HG03108 (cell line): ENCODE data around the gene FRMPD1.

Experiments
- ATAC-seq: cut with Tn5 transposase; IDR thresholded peaks from one replicate; pipeline ENCODE4 v1.9.1; 2021; ENCODE audit warnings: moderate library complexity; ENCODE audit not compliant: unreplicated experiment

Gene FRMPD1

DNA sequence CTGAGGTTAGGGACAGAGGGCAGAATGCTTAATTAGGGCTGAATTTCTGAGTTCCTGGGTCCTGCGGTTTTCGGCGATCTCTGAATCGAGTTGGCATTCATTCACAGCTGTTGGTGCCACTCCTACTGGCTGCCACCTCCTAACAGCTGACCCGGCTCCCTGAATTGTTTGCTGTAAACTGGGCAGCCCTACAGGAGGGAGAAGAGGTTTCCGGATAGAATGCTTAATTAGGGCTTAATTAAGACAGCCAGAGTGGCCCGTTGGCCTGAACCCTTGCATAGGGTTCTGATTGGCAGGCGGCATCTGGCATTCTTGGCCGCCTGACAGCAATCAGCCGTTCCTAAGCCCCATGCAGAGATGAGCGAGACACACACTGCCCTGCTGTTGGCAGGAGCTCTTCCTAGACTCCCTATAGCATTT lies 25.7 kb downstream of the FRMPD1 start:
- no peak for ATAC-seq

DNA sequence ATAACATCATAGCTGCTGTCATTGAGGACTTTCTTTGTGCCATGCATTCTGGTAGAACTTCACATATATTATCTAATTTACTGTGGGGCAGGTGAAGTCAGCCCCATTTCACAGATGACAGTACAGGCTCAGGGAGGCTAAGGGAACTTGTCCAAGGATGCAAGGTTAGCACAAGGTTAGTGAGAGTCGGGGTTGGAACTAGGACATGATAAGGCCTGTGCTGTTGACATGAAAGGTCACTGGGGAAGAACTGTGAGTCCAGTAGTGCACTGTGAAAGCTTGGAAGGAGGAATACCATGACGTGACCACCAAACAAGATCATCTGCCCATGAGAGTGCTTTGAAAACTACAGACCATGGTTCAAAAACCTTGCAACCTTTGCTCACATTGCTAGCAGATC lies 26.7 kb downstream of the FRMPD1 start:
- ATAC-seq: no peak

DNA sequence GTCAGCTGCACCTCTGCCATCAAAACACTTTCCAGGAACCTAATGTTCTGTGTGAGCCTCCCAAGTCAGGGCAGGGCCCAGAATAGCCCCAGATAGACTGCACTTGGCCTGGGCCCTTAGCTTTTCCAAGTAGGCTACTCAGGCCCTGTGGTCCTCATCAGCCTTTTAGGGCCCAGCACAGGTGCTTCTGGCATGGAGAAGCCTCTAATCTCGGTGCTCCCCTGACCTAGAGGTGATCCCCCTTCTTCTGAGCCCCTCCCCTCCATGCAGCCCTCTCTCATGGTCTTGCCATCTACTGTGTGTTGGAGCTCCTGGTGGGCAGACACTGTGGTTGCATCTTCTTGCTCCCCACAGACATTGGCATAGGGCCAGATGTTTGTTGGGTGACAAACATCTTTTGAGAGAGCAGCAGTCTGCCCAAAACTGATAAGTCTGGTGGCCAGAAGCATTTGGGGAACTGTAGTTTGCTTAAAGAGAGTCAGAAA lies 28.1 kb downstream of the FRMPD1 start:
- ATAC-seq: no peak

DNA sequence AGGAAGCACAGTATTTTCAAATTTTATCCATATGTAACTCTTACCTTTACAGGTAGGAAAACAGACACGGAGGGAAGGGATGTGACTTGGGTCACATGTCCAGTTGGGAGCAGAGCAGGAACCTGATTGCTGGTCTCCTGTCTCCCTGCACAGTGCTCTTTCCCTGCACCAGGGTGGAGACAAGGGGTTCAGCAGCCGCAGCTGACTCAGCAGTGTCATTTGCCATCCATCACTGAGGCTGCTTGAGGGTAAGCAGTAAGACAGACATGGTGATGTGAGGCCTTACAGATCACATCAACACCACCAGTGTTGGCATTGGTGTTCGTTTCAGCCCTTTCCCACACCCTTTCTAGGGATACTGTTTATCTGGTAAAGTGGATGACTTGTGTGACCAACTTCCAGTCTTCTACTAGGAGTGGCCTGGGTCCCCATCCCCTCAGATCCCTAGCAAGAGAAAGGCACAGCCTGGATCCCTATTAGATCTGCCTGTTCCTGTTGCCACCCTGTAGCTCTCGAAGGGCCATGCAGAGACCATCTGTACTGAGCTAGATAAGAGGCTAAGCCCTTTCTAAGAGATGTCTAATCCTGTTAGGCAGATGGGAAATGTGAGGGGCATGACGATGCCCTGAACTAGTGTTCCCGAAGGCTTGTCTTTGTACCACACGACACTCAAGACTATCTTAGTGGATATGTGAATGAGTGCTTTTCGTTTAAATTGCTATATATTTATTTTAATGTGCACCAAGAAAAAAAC lies 29.1 kb downstream of the FRMPD1 start:
- ATAC-seq: no peak

GRCh38 chr9:37682951-37683350 lies 32.2 kb downstream of the FRMPD1 start:
- ATAC-seq: no peak

GRCh38 chr9:37683531-37684371 lies 33.0 kb downstream of the FRMPD1 start:
- ATAC-seq: no peak

- no peak for ATAC-seq
These were observed 42.0 kb downstream of the FRMPD1 start for GRCh38 chr9:37692622-37693221.

DNA sequence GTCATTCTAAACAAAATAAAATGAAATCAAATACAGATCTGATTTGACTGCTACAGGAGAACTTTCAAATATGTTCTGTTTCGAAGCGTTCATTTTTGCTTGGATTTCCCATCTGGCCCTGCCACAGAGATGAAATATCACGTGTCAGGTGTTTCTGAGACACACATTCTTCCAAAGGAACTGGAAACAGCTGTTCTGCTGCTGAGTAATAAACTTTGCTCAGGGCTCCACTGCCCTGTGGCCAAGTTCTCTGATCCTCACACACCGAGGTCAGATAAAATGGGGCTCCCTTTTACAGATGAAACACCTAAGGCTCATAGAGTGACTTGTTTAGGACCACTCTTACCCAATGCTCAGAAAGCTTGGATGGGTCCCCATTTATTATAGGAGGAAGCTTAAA lies 42.5 kb downstream of the FRMPD1 start:
- ATAC-seq: no peak

DNA sequence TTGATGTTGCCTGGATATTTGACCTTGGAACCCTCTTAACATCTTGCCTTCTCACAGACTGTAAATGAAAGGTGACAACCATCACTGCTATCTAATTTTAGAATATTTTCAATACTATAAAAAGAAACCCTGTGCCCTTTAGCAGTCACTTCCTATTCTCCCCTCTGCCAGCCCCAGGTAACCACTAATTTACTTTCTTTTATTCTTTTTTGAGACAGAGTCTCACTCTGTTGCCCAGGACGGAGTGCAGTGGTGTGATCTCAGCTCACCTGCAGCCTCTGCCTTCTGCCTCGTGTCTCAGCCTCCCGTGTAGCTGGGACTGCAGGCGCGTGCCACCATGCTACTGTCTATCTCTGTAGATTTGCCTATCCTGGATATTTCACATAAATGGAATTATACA lies 43.6 kb downstream of the FRMPD1 start:
- ATAC-seq: no peak

- ATAC-seq: no peak
These were observed 45.8 kb downstream of the FRMPD1 start for GRCh38 chr9:37696528-37696927.

DNA sequence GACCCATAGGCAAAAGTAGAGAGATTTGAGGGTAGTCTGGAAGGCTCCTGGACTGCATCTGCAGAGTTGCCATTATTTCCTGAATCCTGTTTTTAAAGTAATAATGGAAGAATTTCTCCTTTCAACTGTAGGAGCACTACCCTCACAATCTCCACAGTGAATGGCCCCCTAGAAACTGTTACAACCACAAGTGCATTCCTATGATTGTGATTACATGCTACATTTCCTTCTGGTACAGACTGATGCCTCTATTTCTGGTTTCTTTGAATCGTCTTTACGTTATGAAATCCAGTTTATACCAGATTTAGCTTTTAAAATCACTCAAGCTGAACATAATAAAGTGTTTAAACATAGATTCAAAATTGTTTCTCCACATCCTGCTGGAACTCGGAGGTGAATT lies 49.4 kb downstream of the FRMPD1 start:
- no peak for ATAC-seq

DNA sequence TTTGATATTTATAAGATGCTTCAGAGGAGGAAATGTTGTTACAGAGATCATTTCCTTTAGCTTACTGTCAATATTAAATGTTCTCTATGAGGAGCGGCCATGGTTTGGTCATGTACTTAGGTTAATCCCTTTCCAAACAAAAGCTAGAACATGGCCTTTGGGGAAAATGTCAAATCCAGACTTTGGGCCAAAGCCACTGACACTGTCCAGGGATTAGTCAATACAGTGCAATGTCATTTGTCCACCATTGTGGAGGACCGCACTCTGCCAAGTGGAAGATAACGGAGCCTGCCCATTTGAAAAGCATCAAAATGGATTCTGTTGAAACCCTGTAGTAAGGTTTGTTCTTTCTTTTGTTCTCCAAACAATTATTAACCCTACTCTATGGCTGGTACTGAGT lies 50.1 kb downstream of the FRMPD1 start:
- no peak for ATAC-seq

GRCh38 chr9:37705787-37706186 lies 55.0 kb downstream of the FRMPD1 start:
- no peak for ATAC-seq

DNA sequence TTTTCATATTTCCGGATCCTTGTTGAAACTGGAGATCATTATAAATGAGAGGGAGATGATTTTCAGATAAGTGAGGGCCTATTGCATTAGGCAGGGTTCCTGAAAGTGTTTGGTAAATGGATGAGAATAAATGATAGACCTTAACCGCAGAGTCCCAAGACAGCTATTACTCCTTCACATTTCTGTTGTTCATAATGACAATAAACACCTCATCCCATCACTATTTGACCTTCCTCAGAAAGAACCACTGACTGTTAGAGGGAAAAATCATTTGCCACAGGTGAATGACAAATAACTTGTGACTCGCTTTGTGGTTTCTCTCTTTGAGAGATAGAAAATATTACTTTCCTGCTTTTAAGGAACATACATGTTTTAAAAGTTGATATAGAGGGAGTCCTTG lies 55.5 kb downstream of the FRMPD1 start:
- no peak for ATAC-seq

DNA sequence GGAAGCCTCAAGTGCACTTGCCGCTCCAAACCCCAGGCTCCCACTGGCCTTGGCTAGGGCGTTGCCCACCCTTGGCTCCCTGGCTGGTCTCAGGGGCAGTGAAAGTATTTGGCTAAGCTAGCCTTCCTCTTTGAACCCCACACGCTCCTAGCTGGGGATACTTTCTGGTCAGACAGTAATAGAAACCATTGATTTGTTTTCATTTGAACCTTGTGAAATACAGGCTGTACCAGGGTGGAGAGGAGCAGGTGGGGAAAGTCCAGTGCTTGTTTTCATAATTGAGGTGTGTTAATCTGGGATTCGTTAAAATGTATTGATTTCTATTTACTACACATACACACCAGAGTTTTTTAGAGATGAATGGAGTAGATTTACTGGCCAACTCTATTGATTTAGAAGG lies 57.0 kb downstream of the FRMPD1 start:
- ATAC-seq: no peak

GRCh38 chr9:37710046-37710445 lies 59.3 kb downstream of the FRMPD1 start:
- ATAC-seq: no peak

- no peak for ATAC-seq
These were observed 64.5 kb downstream of the FRMPD1 start for GRCh38 chr9:37715260-37715659.

GRCh38 chr9:37715991-37716505 lies 65.3 kb downstream of the FRMPD1 start:
- ATAC-seq: no peak

DNA sequence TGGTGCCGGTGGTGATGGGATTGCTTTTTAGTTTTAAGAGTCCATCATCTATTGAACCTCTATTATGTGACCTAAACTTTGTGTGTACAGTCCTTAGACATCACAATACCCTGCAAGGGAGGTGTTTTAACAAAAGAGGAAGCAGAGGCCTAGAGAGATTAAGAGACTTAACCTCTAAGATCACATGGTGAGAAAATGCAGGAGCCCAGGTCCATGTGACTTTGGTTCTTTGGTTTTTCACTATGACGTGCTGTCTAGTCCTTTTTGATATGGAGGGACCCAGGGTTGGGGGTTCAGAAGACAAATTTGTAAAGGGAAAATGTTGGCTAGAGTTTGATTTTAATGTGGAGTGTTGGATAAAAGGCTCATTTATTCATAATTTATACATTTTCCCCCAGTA lies 68.8 kb downstream of the FRMPD1 start:
- ATAC-seq: no peak

GRCh38 chr9:37727013-37727412 lies 76.3 kb downstream of the FRMPD1 start:
- no peak for ATAC-seq

- no peak for ATAC-seq
These were observed 78.7 kb downstream of the FRMPD1 start for GRCh38 chr9:37729499-37729898.

DNA sequence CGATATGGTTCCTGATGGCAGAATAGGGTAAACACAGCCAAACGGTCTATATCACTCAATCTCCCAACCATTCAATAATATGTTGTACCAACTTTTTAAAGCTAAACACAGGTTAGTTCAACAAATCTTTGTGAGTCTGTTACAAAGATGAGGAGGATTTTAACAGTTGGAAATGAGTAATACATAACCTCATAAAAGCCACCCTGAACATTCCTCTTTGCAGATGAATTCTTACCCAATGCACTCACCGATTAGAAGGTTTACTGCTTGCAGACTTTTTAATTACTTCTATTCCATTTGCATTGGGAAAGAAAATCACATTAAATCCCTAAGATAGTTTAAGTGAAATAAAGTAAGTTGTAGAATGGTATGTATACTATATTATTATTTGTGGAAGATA lies 79.5 kb downstream of the FRMPD1 start:
- ATAC-seq: no peak
